Islet of Langerhans (tissue), 1 donor: ENCODE results near the gene FAM110C.
"Not testable (repeated sequence)": the region's sequence is repeated elsewhere in the genome, so short reads cannot be mapped to it uniquely, and the experiment has no call there.

Experiments
- FAIRE-seq: peaks from one replicate; lab custom pipeline; 2011; peaks lifted over from hg19 to GRCh38; lab: Jason Lieb, UNC

Gene FAM110C

GRCh38 chr2:42788-43187 lies 3.5 kb downstream of the FAM110C start:
- FAIRE-seq = no peak

GRCh38 chr2:40465-40864 lies 5.8 kb downstream of the FAM110C start:
- no peak for FAIRE-seq

- no peak for FAIRE-seq
Measured at GRCh38 chr2:38155-38554, 8.2 kb downstream of the FAM110C start.

- no peak for FAIRE-seq
Measured at GRCh38 chr2:36318-36717, 10.0 kb downstream of the FAM110C start.

GRCh38 chr2:35852-36251 lies 10.5 kb downstream of the FAM110C start:
- no peak for FAIRE-seq

- peak; percentile 65 for FAIRE-seq
Measured at GRCh38 chr2:33620-34019, 12.7 kb downstream of the FAM110C start.

GRCh38 chr2:32068-32467 lies 14.2 kb downstream of the FAM110C start:
- FAIRE-seq = no peak

- FAIRE-seq = no peak
Measured at GRCh38 chr2:29253-29652, 17.1 kb downstream of the FAM110C start.

- FAIRE-seq = no peak
Measured at GRCh38 chr2:28406-28975, 17.8 kb downstream of the FAM110C start.

- no peak for FAIRE-seq
Measured at GRCh38 chr2:26891-27290, 19.4 kb downstream of the FAM110C start.

GRCh38 chr2:25543-25942 lies 20.8 kb downstream of the FAM110C start:
- no peak for FAIRE-seq

GRCh38 chr2:24591-24990 lies 21.7 kb downstream of the FAM110C start:
- FAIRE-seq = not testable (repeated sequence)

- no peak for FAIRE-seq
Measured at GRCh38 chr2:24107-24506, 22.2 kb downstream of the FAM110C start.

- no peak for FAIRE-seq
Measured at GRCh38 chr2:23283-23682, 23.0 kb downstream of the FAM110C start.

GRCh38 chr2:22244-22643 lies 24.1 kb downstream of the FAM110C start:
- not testable (repeated sequence) for FAIRE-seq

- not testable (repeated sequence) for FAIRE-seq
Measured at GRCh38 chr2:20259-20658, 26.0 kb downstream of the FAM110C start.

- no peak for FAIRE-seq
Measured at GRCh38 chr2:19505-19904, 26.8 kb downstream of the FAM110C start.

- FAIRE-seq = no peak
Measured at GRCh38 chr2:18402-19271, 27.7 kb downstream of the FAM110C start.

- FAIRE-seq = not testable (repeated sequence)
Measured at GRCh38 chr2:15916-16315, 30.4 kb downstream of the FAM110C start.

- no peak for FAIRE-seq
Measured at GRCh38 chr2:11248-11941, 34.9 kb downstream of the FAM110C start.

- no peak for FAIRE-seq
Measured at GRCh38 chr2:10222-10875, 36.0 kb downstream of the FAM110C start.
